A673 (cell line): ENCODE measurements around the gene MTHFD2. TPM values are rescaled to one million over a fixed set of nuclear protein-coding genes. Genes with fewer than 3 reads are reported as not detected.

ENCODE experiments used
- BruUV-seq: library from RNA; stranded (reverse); fragments of 400-500 nt; replicated peaks from 2 replicates; lab custom pipeline; 2021; lab: Mats Ljungman, UMichigan
- CTCF ChIA-PET: fragments of 300-600 bp; sonication (Branson Sonifier 250); formaldehyde crosslinking; loops from one replicate; lab custom pipeline; 2022; ENCODE audit warnings: antibody characterized with exemption; lab: Charles Lee
- POLR2A ChIA-PET: fragments of 300-600 bp; sonication (Branson Sonifier 250); formaldehyde crosslinking; loops from one replicate; lab custom pipeline; 2022; ENCODE audit warnings: antibody characterized with exemption; ENCODE audit not compliant: low non-redundant PET; lab: Charles Lee
- DNase-seq: peaks from one replicate; pipeline ENCODE4 v3.0.0-alpha.2; 2015; ENCODE audit warnings: low spot score
- H3K27ac ChIP-seq: fragments of 200-600 bp; sonication (generic); 2 replicates; pipeline ENCODE4 v1.5.1; 2016; ENCODE audit warnings: mixed run types, low read depth, mild to moderate bottlenecking, mixed read lengths, antibody characterized with exemption, low read length; ENCODE audit not compliant: poor library complexity, severe bottlenecking
- H3K27me3 ChIP-seq: fragments of 200-600 bp; sonication (generic); replicated peaks from 2 replicates; pipeline ENCODE4 v1.6.1; 2017; ENCODE audit warnings: mixed run types, low read depth, mild to moderate bottlenecking, mixed read lengths, antibody characterized with exemption, low read length; ENCODE audit not compliant: insufficient read depth, poor library complexity
- H3K36me3 ChIP-seq: fragments of 200-600 bp; sonication (generic); 2 replicates; pipeline ENCODE4 v1.6.1; 2016; ENCODE audit warnings: mixed run types, mild to moderate bottlenecking, mixed read lengths, antibody characterized with exemption, low read length; ENCODE audit not compliant: insufficient read depth, poor library complexity, severe bottlenecking
- H3K4me1 ChIP-seq: fragments of 200-600 bp; sonication (generic); 2 replicates; pipeline ENCODE4 v1.6.1; 2017; ENCODE audit warnings: mixed run types, mild to moderate bottlenecking, mixed read lengths, antibody characterized with exemption, low read length; ENCODE audit not compliant: insufficient read depth, poor library complexity, severe bottlenecking
- H3K4me3 ChIP-seq: fragments of 200-600 bp; sonication (generic); 2 replicates; pipeline ENCODE4 v1.5.1; 2016; ENCODE audit warnings: low read depth, mixed run types, mild to moderate bottlenecking, mixed read lengths, low read length; ENCODE audit not compliant: poor library complexity, severe bottlenecking
- H3K9me3 ChIP-seq: fragments of 200-600 bp; sonication (generic); 2 replicates; pipeline ENCODE4 v1.6.1; 2016; ENCODE audit warnings: mixed run types, low read depth, mild to moderate bottlenecking, mixed read lengths, antibody characterized with exemption, low read length; ENCODE audit not compliant: poor library complexity, severe bottlenecking
- CTCF ChIP-seq: fragments of 300-800, 200-600 bp; sonication (generic); conservative IDR thresholded peaks from 2 replicates; pipeline ENCODE4 v1.5.1; 2017; ENCODE audit warnings: low read depth, mild to moderate bottlenecking, antibody characterized with exemption, low read length, moderate library complexity, mixed read lengths
- EZH2 ChIP-seq: fragments of 200-600 bp; sonication (generic); IDR thresholded peaks from 2 replicates; pipeline ENCODE4 v1.6.1; 2017; ENCODE audit warnings: borderline replicate concordance, low read depth, mild to moderate bottlenecking, mixed read lengths, antibody characterized with exemption, low read length; ENCODE audit not compliant: poor library complexity, severe bottlenecking
- intact Hi-C: fragments of 100-400 bp; cut with micrococcal nuclease; formaldehyde crosslinking; loops from one replicate; pipeline ENCODE4 v1.10.0; 2022; ENCODE audit not compliant: unreplicated experiment
- total RNA-seq: library from RNA; stranded (reverse); gene quantifications from 2 replicates; pipeline ENCODE4 v1.2.3, GENCODE V29; 2021

The MTHFD2 gene
- total RNA-seq, 1 experiment from 2014 or later, result 252 TPM

GRCh38 chr2:74264281-74264680, 65.9 kb downstream of the MTHFD2 start:
- Histone ChIP-seq H3K27me3 (no peaks in the 10 kb centered on the region), H3K4me1 (no peaks in the 10 kb centered on the region), H3K4me3 (no peak overlapping the region), H3K27ac (no peak overlapping the region), H3K36me3 (no peaks in the 10 kb centered on the region), H3K9me3 (no peaks in the 10 kb centered on the region)
- POLR2A ChIA-PET, result no interaction called here
- no TSS peak for BruUV-seq
- CTCF ChIA-PET, result no interaction called here
- TF ChIP-seq EZH2 (no peak), CTCF (no peak)
- intact Hi-C loops, result no loop called here
- no peak for DNase-seq

- intact Hi-C loops, result no loop called here
- no peak for DNase-seq
- H3K27me3 ChIP-seq, result no peaks in the 10 kb centered on the region
- BruUV-seq, result no TSS peak
- H3K36me3 ChIP-seq, result no peaks in the 10 kb centered on the region
- H3K4me3 ChIP-seq, result no peak overlapping the region
- H3K27ac ChIP-seq, result no peak overlapping the region
- H3K4me1 ChIP-seq, result no peaks in the 10 kb centered on the region
- TF ChIP-seq CTCF (no peak), EZH2 (no peak)
- ChIA-PET CTCF (no interaction called here), POLR2A (no interaction called here)
- H3K9me3 ChIP-seq, result no peaks in the 10 kb centered on the region
Measured at GRCh38 chr2:74267068-74267467, 68.7 kb downstream of the MTHFD2 start.

Other genes starting within 250 kb of the MTHFD2 start
- 26.3 and 28.7 TPM in 2 replicates for gene TET3, start 213.7 kb upstream of the MTHFD2 start, total RNA-seq
- gene BOLA3, start 50.7 kb upstream of the MTHFD2 start, total RNA-seq, result 55.9 and 71.9 TPM in 2 replicates
- gene MOB1A, start 19.7 kb upstream of the MTHFD2 start, total RNA-seq, result 110 and 116 TPM in 2 replicates
- gene SLC4A5, start 144.8 kb downstream of the MTHFD2 start, total RNA-seq, result 0.94 and 1.8 TPM in 2 replicates
- 172 and 177 TPM in 2 replicates for gene DCTN1, start 181.7 kb downstream of the MTHFD2 start, total RNA-seq
- 1.6 and 1.9 TPM in 2 replicates for gene C2orf81, start 223.0 kb downstream of the MTHFD2 start, total RNA-seq
- 41.1 and 51.1 TPM in 2 replicates for gene WDR54, start 223.1 kb downstream of the MTHFD2 start, total RNA-seq
- 27.0 and 29.6 TPM in 2 replicates for gene RTKN, start 243.3 kb downstream of the MTHFD2 start, total RNA-seq